ENCODE results near the gene MAST3. TPM values are rescaled to one million over a fixed set of nuclear protein-coding genes. Genes with fewer than 3 reads are reported as not detected.

The MAST3 gene
- total and polyA plus RNA-seq, 12 donors, result 1.6 to 19.1 (median 11.4) TPM

DNA sequence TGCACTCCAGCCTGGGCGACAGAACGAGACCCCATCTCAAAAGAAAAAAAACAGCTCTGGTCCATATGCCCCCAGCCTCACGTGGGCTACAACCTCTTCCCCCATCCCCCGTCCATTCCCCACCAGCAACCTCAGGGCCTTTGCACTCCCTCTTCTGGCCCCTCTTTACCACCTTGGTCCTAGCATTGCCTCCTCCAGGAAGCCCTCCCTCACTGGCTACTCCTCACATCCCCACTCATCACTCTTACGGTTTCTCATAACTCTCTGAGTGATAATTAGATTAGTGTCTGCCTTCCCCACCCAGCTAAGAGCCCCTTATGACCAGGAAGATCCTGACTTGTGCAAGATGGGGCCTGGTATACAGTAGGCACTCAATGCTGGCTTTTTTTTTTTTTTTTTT, 41.6 kb upstream of the MAST3 start:
- TF ChIP-seq CTCF (IDR thresholded peaks at IDR 0.05), result no peak
- intact Hi-C loops (cut with DNase I), result no loop called here
- DNase-seq, result no peak
- WGBS, 4 donors, result 80 to 90% (median 84%) methylated on average over 5 of the region's 5 CpGs
- Histone ChIP-seq H3K27me3 (no peaks in the 10 kb centered on the region), H3K4me1 (replicated peaks in 1 of 2) (peaks cover 13 to 23% of the 10 kb centered on the region in 2 donors), H3K27ac (no peak overlapping the region), H3K4me3 (no peak overlapping the region), H3K36me3 (replicated peaks in 1 of 2) (no peaks in the 10 kb centered on the region), H3K9me3 (replicated peaks in 1 of 3) (no peaks in the 10 kb centered on the region)

DNA sequence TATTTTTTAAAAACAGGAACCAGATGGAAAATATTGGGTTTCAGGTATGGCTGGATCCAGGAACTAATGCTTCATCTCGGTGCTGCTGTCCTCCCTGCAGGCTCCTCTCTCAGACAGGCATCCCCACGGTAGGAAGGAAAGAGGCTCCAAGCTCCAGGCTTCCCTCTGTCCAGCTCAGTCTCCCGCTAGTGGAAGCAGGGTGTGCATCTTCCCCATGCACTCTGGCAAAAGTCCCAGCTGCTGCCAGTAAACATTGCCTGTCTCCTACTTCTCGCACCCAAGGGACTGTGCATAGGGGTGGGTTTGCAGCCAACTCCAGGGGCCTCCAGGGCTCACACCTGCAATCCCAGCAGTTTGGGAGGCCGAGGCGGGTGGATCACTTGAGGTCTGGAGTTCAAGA, 40.0 kb upstream of the MAST3 start:
- Histone ChIP-seq H3K27ac (peak overlapping the region in 4 of 5 donors; percentile 58 to 76 (median 62)), H3K4me3 (no peak overlapping the region), H3K27me3 (no peaks in the 10 kb centered on the region), H3K4me1 (replicated peaks in 1 of 2) (peaks cover 6 to 12% of the 10 kb centered on the region in 2 donors), H3K36me3 (replicated peaks in 1 of 2) (no peaks in the 10 kb centered on the region), H3K9me3 (replicated peaks in 1 of 3) (no peaks in the 10 kb centered on the region)
- intact Hi-C loops (cut with DNase I), result no loop called here
- TF ChIP-seq CTCF (IDR thresholded peaks at IDR 0.05) (no peak), POLR2A (IDR thresholded peaks at IDR 0.05) (no peak)
- WGBS, 4 donors, result 61 to 72% (median 68%) methylated on average over 3 to 6 of the region's 6 CpGs
- DNase-seq, result peak; percentile 36 to 56 (median 43)

DNA sequence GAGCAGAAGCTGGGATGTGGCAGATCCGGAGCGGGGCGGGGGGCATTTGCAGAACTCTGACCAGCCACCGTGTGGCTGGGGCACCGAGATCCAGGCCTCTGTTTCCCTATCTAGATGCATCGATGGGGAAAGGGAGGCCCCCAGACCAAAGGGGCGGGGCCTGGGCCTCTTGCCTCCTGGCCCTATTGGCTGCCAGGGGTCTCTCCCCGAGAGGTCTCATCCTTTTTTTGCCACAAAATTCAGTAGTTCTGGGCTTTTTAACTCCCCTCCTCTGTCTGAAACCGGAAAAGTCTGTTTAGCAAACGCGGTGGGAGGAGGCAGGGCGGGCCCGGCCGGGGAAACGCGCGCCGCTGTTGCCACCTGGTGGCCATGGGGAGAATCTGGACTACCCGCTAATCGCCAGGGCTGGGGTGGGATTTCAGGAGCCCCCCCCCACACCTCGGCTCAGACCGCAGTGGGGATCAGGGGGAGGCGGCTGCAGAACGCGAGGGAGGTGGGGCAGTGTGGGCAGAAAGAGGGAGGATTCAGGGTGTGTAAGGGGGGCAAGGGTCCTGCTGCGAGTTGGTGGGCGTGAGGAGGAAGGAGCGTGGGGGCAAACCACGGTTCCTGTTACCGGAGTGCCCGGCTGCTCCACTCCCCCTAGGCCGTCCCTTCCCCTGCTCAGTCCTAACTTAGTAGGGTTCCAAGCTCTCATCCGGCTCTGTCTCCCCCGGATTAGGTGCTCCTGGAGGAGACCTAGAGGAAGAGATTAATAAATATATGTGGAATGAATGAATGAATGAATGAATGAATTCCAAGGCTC, 39.2 kb upstream of the MAST3 start:
- H3K4me3 ChIP-seq, result no peak overlapping the region
- DNase-seq, result peak; percentile 72 to 82 (median 76)
- H3K27me3 ChIP-seq, result no peaks in the 10 kb centered on the region
- H3K9me3 ChIP-seq (replicated peaks in 1 of 3), result no peaks in the 10 kb centered on the region
- H3K27ac ChIP-seq, result peak overlapping the region in 4 of 5 donors; percentile 58 to 76 (median 62)
- intact Hi-C loops (cut with DNase I), result loop anchor here (1.0 to 2.0 kb wide), 2 partner anchors 51 to 52 kb away; no protein-coding TSS in a partner anchor
- peak; percentile 80 to 99 (median 94) for TF ChIP-seq CTCF (IDR thresholded peaks at IDR 0.05)
- TF ChIP-seq POLR2A (IDR thresholded peaks at IDR 0.05), result no peak
- H3K36me3 ChIP-seq (replicated peaks in 1 of 2), result no peaks in the 10 kb centered on the region
- 2 to 7% (median 5%) methylated on average over 24 to 34 of the region's 34 CpGs for WGBS, 4 donors
- peaks cover 6 to 12% of the 10 kb centered on the region in 2 donors for H3K4me1 ChIP-seq (replicated peaks in 1 of 2)

DNA sequence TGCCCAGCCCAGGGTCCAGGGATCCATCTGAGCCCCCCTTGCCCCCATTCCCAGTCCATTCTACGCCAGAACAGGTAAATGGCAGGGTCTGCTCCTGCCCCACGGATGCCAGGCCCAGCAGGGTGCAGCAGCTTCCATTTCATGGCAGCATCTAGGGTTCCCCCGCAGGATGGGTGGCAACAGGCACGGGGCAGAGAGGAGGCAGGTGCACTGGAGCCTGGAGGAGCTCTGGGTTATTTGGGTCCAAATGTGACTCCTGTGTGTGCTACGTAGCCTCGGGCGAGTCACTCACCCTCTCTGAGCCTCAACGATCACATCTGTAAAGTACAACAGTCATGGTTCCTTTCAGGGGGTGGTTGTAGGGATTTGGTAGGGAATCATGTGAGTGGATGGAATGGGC, 38.3 kb upstream of the MAST3 start:
- Histone ChIP-seq H3K4me3 (no peak overlapping the region), H3K27me3 (no peaks in the 10 kb centered on the region), H3K27ac (no peak overlapping the region), H3K4me1 (replicated peaks in 1 of 2) (peaks cover 6 to 12% of the 10 kb centered on the region in 2 donors), H3K36me3 (replicated peaks in 1 of 2) (no peaks in the 10 kb centered on the region), H3K9me3 (replicated peaks in 1 of 3) (no peaks in the 10 kb centered on the region)
- TF ChIP-seq POLR2A (IDR thresholded peaks at IDR 0.05) (no peak), CTCF (IDR thresholded peaks at IDR 0.05) (no peak)
- DNase-seq, result no peak
- intact Hi-C loops (cut with DNase I), result loop anchor here in 1 of 2 donors (2.0 kb wide), 1 partner anchor 52 kb away; no protein-coding TSS in a partner anchor
- 54 to 69% (median 61%) methylated on average over 5 to 8 of the region's 8 CpGs for WGBS, 4 donors
